Activated CD4-positive, alpha-beta T cell treated with anti-CD3 and anti-CD28 coated beads, Interleukin-2, Interleukin-4, amounts not matched to agents 100 ng/mL and 50 ng/mL, durations not matched to agents 16 hours and 8 hours (primary cell): ENCODE results near the gene SMG5.

Source experiments
- DNase-seq: peaks from one replicate; pipeline ENCODE4 v3.0.0-alpha.2; 2020; ENCODE audit warnings: low spot score

Gene SMG5

DNA sequence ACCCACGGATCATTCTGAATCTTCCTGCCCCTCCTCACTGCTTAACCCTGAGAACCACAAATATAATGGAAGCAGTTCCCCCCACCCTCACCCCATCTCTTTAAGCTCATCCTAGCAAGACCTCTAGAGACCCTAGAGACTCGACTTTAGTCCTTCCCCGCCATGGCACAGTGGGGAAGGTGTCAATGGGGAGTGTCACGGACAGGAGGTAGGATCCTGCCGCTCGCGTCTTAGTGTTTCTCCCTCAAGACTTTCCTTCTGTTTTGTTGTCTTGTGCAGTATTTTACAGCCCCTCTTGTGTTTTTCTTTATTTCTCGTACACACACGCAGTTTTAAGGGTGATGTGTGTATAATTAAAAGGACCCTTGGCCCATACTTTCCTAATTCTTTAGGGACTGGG, 70.5 kb downstream of the SMG5 start:
- DNase-seq, result no peak

DNA sequence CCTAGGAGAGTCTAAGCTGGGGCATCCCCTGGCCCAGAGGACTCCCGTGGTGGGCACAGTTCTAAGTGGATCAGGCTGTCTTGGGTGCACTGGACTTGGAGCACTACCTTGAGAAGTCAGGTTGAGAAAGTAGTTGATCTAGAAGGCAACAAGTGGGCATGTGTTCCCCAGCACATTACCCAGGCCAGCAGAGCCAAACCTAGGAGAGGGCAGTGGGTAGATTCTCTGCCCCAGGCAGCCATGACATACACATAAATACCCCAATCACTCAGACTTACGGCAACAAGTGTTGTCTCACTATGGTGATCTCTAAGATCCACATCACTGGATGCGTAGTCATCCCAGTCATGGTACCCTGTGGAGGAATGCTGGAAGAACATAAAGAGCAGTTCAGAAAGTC, 71.4 kb downstream of the SMG5 start:
- no peak for DNase-seq

DNA sequence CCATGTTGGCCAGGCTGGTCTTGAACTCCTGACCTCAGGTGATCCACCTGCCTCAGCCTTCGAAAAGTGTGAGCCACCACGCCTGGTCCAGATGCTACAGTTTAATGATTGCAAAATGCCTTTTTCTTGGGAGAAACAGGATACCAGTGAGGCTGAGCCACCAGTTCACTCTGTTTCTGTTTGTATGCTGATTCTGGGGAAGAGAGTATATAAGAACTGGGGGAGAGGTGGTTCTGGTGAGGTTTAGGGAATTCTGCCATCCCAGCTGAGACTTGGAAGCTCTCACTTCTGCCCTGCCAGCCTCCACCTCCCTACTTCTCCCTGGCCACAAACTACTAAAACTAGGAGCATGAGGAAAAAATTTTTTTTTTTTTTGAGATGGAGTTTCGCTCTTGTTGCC, 77.9 kb downstream of the SMG5 start:
- no peak for DNase-seq

DNA sequence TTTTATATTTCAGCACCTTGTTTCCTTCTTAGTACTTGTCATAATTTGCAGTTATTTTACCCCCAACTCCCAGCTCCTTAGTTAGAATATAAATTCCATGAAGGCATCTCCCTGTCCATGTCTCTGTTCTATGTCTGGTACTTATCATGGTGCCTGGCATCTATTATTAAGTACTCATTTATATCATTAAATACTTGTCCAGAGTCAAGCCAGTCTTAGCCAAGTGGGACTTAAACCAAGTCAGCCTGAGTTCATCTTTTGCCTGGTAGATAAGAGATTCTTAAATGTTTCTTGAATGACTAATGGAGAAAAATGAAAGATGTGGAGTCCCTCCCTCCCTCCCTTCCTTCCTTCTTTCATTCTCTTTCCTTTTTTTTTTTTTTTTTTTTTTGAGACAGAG, 79.3 kb downstream of the SMG5 start:
- no peak for DNase-seq

DNA sequence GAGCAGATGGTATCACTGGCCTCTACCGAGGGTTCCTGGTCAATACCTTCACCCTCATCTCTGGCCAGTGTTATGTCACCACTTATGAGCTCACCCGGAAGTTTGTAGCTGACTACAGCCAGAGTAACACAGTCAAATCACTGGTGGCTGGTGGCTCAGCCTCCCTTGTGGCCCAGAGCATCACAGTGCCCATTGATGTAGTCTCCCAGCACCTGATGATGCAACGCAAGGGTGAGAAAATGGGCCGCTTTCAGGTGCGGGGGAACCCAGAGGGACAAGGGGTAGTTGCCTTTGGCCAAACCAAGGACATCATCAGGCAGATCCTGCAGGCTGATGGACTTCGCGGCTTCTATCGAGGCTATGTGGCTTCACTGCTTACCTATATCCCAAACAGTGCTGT, 82.6 kb downstream of the SMG5 start:
- no peak for DNase-seq
